ENCODE data around the gene SORCS1. TPM values are rescaled to one million over a fixed set of nuclear protein-coding genes. Genes with fewer than 3 reads are reported as not detected.

Gene SORCS1
- total RNA-seq, 1 donor from 2014 or later: 11.1 TPM

- Mint-ChIP-seq H3K36me3 (no peaks in the 10 kb centered on the region), H3K27me3 (ENCODE audit: insufficient read depth, low read depth) (no peaks in the 10 kb centered on the region), H3K4me1 (peaks cover 23% of the 10 kb centered on the region), H3K9me3 (peaks cover 5% of the 10 kb centered on the region), H3K27ac (no peak overlapping the region), H3K4me3 (no peak overlapping the region)
- Histone ChIP-seq H3K9me3 (ENCODE audit: low read depth) (no peaks in the 10 kb centered on the region), H3F3A (ENCODE audit: low read depth) (peaks cover 5% of the 10 kb centered on the region), H2AFZ (replicated peaks) (no peak overlapping the region), H3K27me3 (no peaks in the 10 kb centered on the region), H4K20me1 (ENCODE audit: low read depth) (no peaks in the 10 kb centered on the region), H3K79me2 (ENCODE audit: low read depth) (no peaks in the 10 kb centered on the region), H3K9ac (no peak overlapping the region), H3K4me2 (no peak overlapping the region), H3K36me3 (no peaks in the 10 kb centered on the region), H3K4me3 (no peak overlapping the region), H3K4me1 (peaks cover 19% of the 10 kb centered on the region), H3K27ac (no peak overlapping the region)
- TF ChIP-seq EZH2 (IDR thresholded peaks at IDR 0.05) (no peak), CTCF (IDR thresholded peaks at IDR 0.05) (no peak)
- no peak for DNase-seq (ENCODE audit: low spot score)
These were observed 193.1 kb downstream of the SORCS1 start for GRCh38 chr10:106971411-106971831.

- no peaks in the 10 kb centered on the region for H4K20me1 ChIP-seq (ENCODE audit: low read depth)
- H3K4me3 ChIP-seq: no peak overlapping the region
- no peaks in the 10 kb centered on the region for H3F3A ChIP-seq (ENCODE audit: low read depth)
- Mint-ChIP-seq H3K9me3 (peaks cover 2% of the 10 kb centered on the region), H3K36me3 (no peaks in the 10 kb centered on the region), H3K4me1 (peaks cover 9% of the 10 kb centered on the region), H3K4me3 (no peak overlapping the region), H3K27ac (no peak overlapping the region), H3K27me3 (ENCODE audit: insufficient read depth, low read depth) (no peaks in the 10 kb centered on the region)
- H3K4me1 ChIP-seq: no peaks in the 10 kb centered on the region
- no peaks in the 10 kb centered on the region for H3K79me2 ChIP-seq (ENCODE audit: low read depth)
- TF ChIP-seq CTCF (IDR thresholded peaks at IDR 0.05) (no peak), EZH2 (IDR thresholded peaks at IDR 0.05) (no peak)
- no peaks in the 10 kb centered on the region for H3K36me3 ChIP-seq
- H3K27me3 ChIP-seq: no peaks in the 10 kb centered on the region
- no peak overlapping the region for H3K4me2 ChIP-seq
- no peak overlapping the region for H3K9ac ChIP-seq
- H3K9me3 ChIP-seq (ENCODE audit: low read depth): no peaks in the 10 kb centered on the region
- DNase-seq (ENCODE audit: low spot score): no peak
- H2AFZ ChIP-seq (replicated peaks): no peak overlapping the region
- H3K27ac ChIP-seq: no peak overlapping the region
These were observed 197.1 kb downstream of the SORCS1 start for GRCh38 chr10:106967452-106967851.

- peak; percentile 21 for DNase-seq (ENCODE audit: low spot score)
These were observed 203.7 kb downstream of the SORCS1 start for GRCh38 chr10:106960812-106961211.

More at GRCh38 chr10:106960812-106961211, 203.7 kb downstream of the SORCS1 start:
- Histone ChIP-seq H3K27ac (no peak overlapping the region), H3K27me3 (no peaks in the 10 kb centered on the region), H3F3A (ENCODE audit: low read depth) (peaks cover 11% of the 10 kb centered on the region), H3K36me3 (no peaks in the 10 kb centered on the region), H3K79me2 (ENCODE audit: low read depth) (no peaks in the 10 kb centered on the region), H3K4me3 (no peak overlapping the region), H3K4me2 (no peak overlapping the region), H3K9ac (no peak overlapping the region), H2AFZ (replicated peaks) (no peak overlapping the region), H4K20me1 (ENCODE audit: low read depth) (no peaks in the 10 kb centered on the region), H3K9me3 (ENCODE audit: low read depth) (no peaks in the 10 kb centered on the region), H3K4me1 (peaks cover 10% of the 10 kb centered on the region)
- no peaks in the 10 kb centered on the region for H3K27me3 Mint-ChIP-seq (ENCODE audit: insufficient read depth, low read depth)
- H3K9me3 Mint-ChIP-seq: peaks cover 3% of the 10 kb centered on the region
- no peaks in the 10 kb centered on the region for H3K36me3 Mint-ChIP-seq
- H3K4me1 Mint-ChIP-seq: peaks cover 21% of the 10 kb centered on the region
- TF ChIP-seq CTCF (IDR thresholded peaks at IDR 0.05): no peak
- TF ChIP-seq EZH2 (IDR thresholded peaks at IDR 0.05): no peak
- TF ChIP-seq EZH2phosphoT487 (IDR thresholded peaks at IDR 0.05): no peak
- H3K4me3 Mint-ChIP-seq: no peak overlapping the region
- no peak overlapping the region for H3K27ac Mint-ChIP-seq

Data from neural progenitor cell (in vitro differentiated cells).